ENCODE results near the gene MYLK. TPM values are rescaled to one million over a fixed set of nuclear protein-coding genes. Genes with fewer than 3 reads are reported as not detected.

Gene MYLK
- polyA plus RNA-seq, 1 donor (not counting 4 experiments of a cell fraction or from before 2014, with no cell fraction given): 7.8 TPM

- H3K4me1 ChIP-seq (ENCODE audit: control insufficient read depth, extremely low read depth, insufficient read depth, low read length): no peaks in the 10 kb centered on the region
- no peak for TF ChIP-seq EZH2 (IDR thresholded peaks at IDR 0.05; ENCODE audit: low read length)
- TF ChIP-seq CTCF (optimal IDR thresholded peaks at IDR 0.05 in 1 of 3, IDR thresholded peaks at IDR 0.05 in 1 of 3, conservative IDR thresholded peaks at IDR 0.05 in 1 of 3; ENCODE audit: extremely low read depth in 1 of 3, insufficient read depth in 2 of 3, low read length in 3 of 3): no peak
- peaks cover 14% of the 10 kb centered on the region for H3K27me3 ChIP-seq (ENCODE audit: control insufficient read depth, extremely low read depth, insufficient read depth, low read length)
- H3K4me3 ChIP-seq (ENCODE audit: control insufficient read depth in 2 of 3, extremely low read depth in 1 of 3, insufficient read depth in 2 of 3, low read depth in 1 of 3, low read length in 3 of 3): peak overlapping the region in 1 of 3 experiments; percentile 50
- H3K4me2 ChIP-seq (ENCODE audit: control insufficient read depth, extremely low read depth, insufficient read depth, low read depth, low read length): peak overlapping the region; percentile 79
- H3K9me3 ChIP-seq (ENCODE audit: control insufficient read depth, low read depth, low read length): no peaks in the 10 kb centered on the region
- no peaks in the 10 kb centered on the region for H3K79me2 ChIP-seq (ENCODE audit: control insufficient read depth, insufficient read depth, low read length)
- no peak for FAIRE-seq
- no peak overlapping the region for H3K9ac ChIP-seq (ENCODE audit: control insufficient read depth, extremely low read depth, insufficient read depth, low read length)
- no peaks in the 10 kb centered on the region for H3K9me1 ChIP-seq (ENCODE audit: control insufficient read depth, extremely low read depth, insufficient read depth, low read length)
- no peak overlapping the region for H2AFZ ChIP-seq (ENCODE audit: control insufficient read depth, low read length)
- H3K27ac ChIP-seq (ENCODE audit: control insufficient read depth, insufficient read depth, low read length): no peak overlapping the region
- no peaks in the 10 kb centered on the region for H3K36me3 ChIP-seq (ENCODE audit: control insufficient read depth in 2 of 2, extremely low read depth in 1 of 2, insufficient read depth in 2 of 2, low read length in 2 of 2)
- dilution Hi-C loops (cut with MboI; ENCODE audit: extremely low pct_ligation_motif_present, low sequenced_read_pairs): no loop called here
- DNase-seq (ENCODE audit: low read depth, low spot score): no peak
- no peaks in the 10 kb centered on the region for H4K20me1 ChIP-seq (ENCODE audit: control insufficient read depth, extremely low read depth, insufficient read depth, low read length)
Measured at GRCh38 chr3:123883111-123883510, 1.0 kb downstream of the MYLK start.

- H3K4me2 ChIP-seq (ENCODE audit: control insufficient read depth, extremely low read depth, insufficient read depth, low read depth, low read length): no peak overlapping the region
- dilution Hi-C loops (cut with MboI; ENCODE audit: extremely low pct_ligation_motif_present, low sequenced_read_pairs): no loop called here
- TF ChIP-seq CTCF (optimal IDR thresholded peaks at IDR 0.05 in 1 of 3, IDR thresholded peaks at IDR 0.05 in 1 of 3, conservative IDR thresholded peaks at IDR 0.05 in 1 of 3; ENCODE audit: extremely low read depth in 1 of 3, insufficient read depth in 2 of 3, low read length in 3 of 3) (peak in 1 of 3 experiments; percentile 13), EZH2 (IDR thresholded peaks at IDR 0.05; ENCODE audit: low read length) (no peak)
- no peaks in the 10 kb centered on the region for H3K9me3 ChIP-seq (ENCODE audit: control insufficient read depth, low read depth, low read length)
- no peak for FAIRE-seq
- H3K4me1 ChIP-seq (ENCODE audit: control insufficient read depth, extremely low read depth, insufficient read depth, low read length): no peaks in the 10 kb centered on the region
- no peak for DNase-seq (ENCODE audit: low read depth, low spot score)
- H3K9me1 ChIP-seq (ENCODE audit: control insufficient read depth, extremely low read depth, insufficient read depth, low read length): no peaks in the 10 kb centered on the region
- H3K27me3 ChIP-seq (ENCODE audit: control insufficient read depth, extremely low read depth, insufficient read depth, low read length): peaks cover 14% of the 10 kb centered on the region
- H3K79me2 ChIP-seq (ENCODE audit: control insufficient read depth, insufficient read depth, low read length): no peaks in the 10 kb centered on the region
- no peak overlapping the region for H3K9ac ChIP-seq (ENCODE audit: control insufficient read depth, extremely low read depth, insufficient read depth, low read length)
- no peaks in the 10 kb centered on the region for H4K20me1 ChIP-seq (ENCODE audit: control insufficient read depth, extremely low read depth, insufficient read depth, low read length)
- no peak overlapping the region for H2AFZ ChIP-seq (ENCODE audit: control insufficient read depth, low read length)
- H3K4me3 ChIP-seq (ENCODE audit: control insufficient read depth in 2 of 3, extremely low read depth in 1 of 3, insufficient read depth in 2 of 3, low read depth in 1 of 3, low read length in 3 of 3): no peak overlapping the region
- no peaks in the 10 kb centered on the region for H3K36me3 ChIP-seq (ENCODE audit: control insufficient read depth in 2 of 2, extremely low read depth in 1 of 2, insufficient read depth in 2 of 2, low read length in 2 of 2)
- no peak overlapping the region for H3K27ac ChIP-seq (ENCODE audit: control insufficient read depth, insufficient read depth, low read length)
Measured at GRCh38 chr3:123881771-123882170, 2.4 kb downstream of the MYLK start.

Data from keratinocyte (primary cell).